Astrocyte (in vitro differentiated cells and primary cell): Measurements from ENCODE around the gene PRKG1. TPM values are rescaled to one million over a fixed set of nuclear protein-coding genes. Genes with fewer than 3 reads are reported as not detected.
A peak's percentile ranks its signal among the peaks of the same experiment; 100 is the strongest.

ENCODE experiments used
- DNase-seq: peaks from one replicate; pipeline ENCODE4 v3.0.0-alpha.2; 2010; ENCODE audit warnings: low read depth
- FAIRE-seq: peaks from 2 replicates; lab custom pipeline; 2011; peaks lifted over from hg19 to GRCh38; lab: Jason Lieb, UNC
- H2AFZ ChIP-seq: 2 replicates; pipeline ENCODE4 v1.6.0; 2012; ENCODE audit warnings: low read depth, low read length, inconsistent platforms
- H3K27ac ChIP-seq: 2 replicates; pipeline ENCODE4 v1.5.1; 2011; ENCODE audit warnings: low read depth, low read length, inconsistent platforms
- H3K27me3 ChIP-seq: 2 replicates; pipeline ENCODE4 v1.6.0; 2011; ENCODE audit warnings: low read length, inconsistent platforms; ENCODE audit not compliant: insufficient read depth
- H3K36me3 ChIP-seq: 2 replicates; pipeline ENCODE4 v1.5.1; 2011; ENCODE audit warnings: low read length, inconsistent platforms; ENCODE audit not compliant: insufficient read depth
- H3K4me1 ChIP-seq: 2 replicates; pipeline ENCODE4 v1.5.1; 2011; ENCODE audit warnings: low read length, inconsistent platforms; ENCODE audit not compliant: insufficient read depth
- H3K4me2 ChIP-seq: 2 replicates; pipeline ENCODE4 v1.6.0; 2012; ENCODE audit warnings: low read length, inconsistent platforms
- H3K4me3 ChIP-seq: 2 replicates; pipeline ENCODE4 v1.5.1; 2011; ENCODE audit warnings: low read depth, mild to moderate bottlenecking, low read length, inconsistent platforms; ENCODE audit not compliant: insufficient read depth
- H3K79me2 ChIP-seq: 2 replicates; pipeline ENCODE4 v1.6.0; 2012; ENCODE audit warnings: mild to moderate bottlenecking, low read length, inconsistent platforms; ENCODE audit not compliant: insufficient read depth
- H3K9ac ChIP-seq: 2 replicates; pipeline ENCODE4 v1.6.0; 2012; ENCODE audit warnings: mild to moderate bottlenecking, low read length, inconsistent platforms
- H3K9me3 ChIP-seq: 2 replicates; pipeline ENCODE4 v1.5.1; 2012; ENCODE audit warnings: low read depth, mild to moderate bottlenecking, low read length, inconsistent platforms; ENCODE audit not compliant: insufficient read depth
- H4K20me1 ChIP-seq: 2 replicates; pipeline ENCODE4 v1.6.0; 2012; ENCODE audit warnings: low read length, inconsistent platforms; ENCODE audit not compliant: insufficient read depth
- H3K27ac Mint-ChIP-seq: one replicate; pipeline ENCODE4 v1.8.0; 2021; ENCODE audit warnings: mild to moderate bottlenecking, mixed read lengths; ENCODE audit not compliant: unreplicated experiment
- H3K27me3 Mint-ChIP-seq: one replicate; pipeline ENCODE4 v1.8.0; 2021; ENCODE audit warnings: low read depth, mixed read lengths; ENCODE audit not compliant: unreplicated experiment
- H3K36me3 Mint-ChIP-seq: one replicate; pipeline ENCODE4 v1.8.0; 2021; ENCODE audit warnings: low read depth, mixed read lengths; ENCODE audit not compliant: unreplicated experiment
- H3K4me1 Mint-ChIP-seq: one replicate; pipeline ENCODE4 v1.8.0; 2021; ENCODE audit warnings: low read depth, mixed read lengths; ENCODE audit not compliant: unreplicated experiment
- H3K4me3 Mint-ChIP-seq: one replicate; pipeline ENCODE4 v1.8.0; 2021; ENCODE audit warnings: mild to moderate bottlenecking, moderate library complexity, mixed read lengths; ENCODE audit not compliant: unreplicated experiment
- H3K9me3 Mint-ChIP-seq: one replicate; pipeline ENCODE4 v1.8.0; 2021; ENCODE audit warnings: mild to moderate bottlenecking, mixed read lengths; ENCODE audit not compliant: unreplicated experiment
- CTCF ChIP-seq: IDR thresholded peaks from 2 replicates; pipeline ENCODE4 v1.5.1; 2011; ENCODE audit warnings: low read depth, mild to moderate bottlenecking, inconsistent platforms, low read length, moderate library complexity; ENCODE audit not compliant: insufficient read depth
- EZH2 ChIP-seq: IDR thresholded peaks from 2 replicates; pipeline ENCODE4 v1.6.1; 2012; ENCODE audit warnings: mild to moderate bottlenecking, low read length, inconsistent platforms; ENCODE audit not compliant: insufficient read depth
- total RNA-seq: library from RNA; stranded (reverse); gene quantifications from 2 replicates; pipeline ENCODE4 v1.2.1, GENCODE V29; 2021

Gene PRKG1
- total RNA-seq, 1 donor from 2014 or later, result 3.1 TPM

- no peaks in the 10 kb centered on the region for H3K27me3 ChIP-seq
- no peak overlapping the region for H2AFZ ChIP-seq
Observed at GRCh38 chr10:51860257-51860656, 786.0 kb downstream of the PRKG1 start.

GRCh38 chr10:51861051-51861450 is 786.8 kb downstream of the PRKG1 start:
- no peaks in the 10 kb centered on the region for H3K4me1 ChIP-seq
- no peaks in the 10 kb centered on the region for H3K79me2 ChIP-seq
- DNase-seq, result no peak
- Mint-ChIP-seq H3K27ac (no peak overlapping the region), H3K4me1 (peaks cover 15% of the 10 kb centered on the region), H3K9me3 (no peaks in the 10 kb centered on the region), H3K27me3 (no peaks in the 10 kb centered on the region), H3K4me3 (no peak overlapping the region), H3K36me3 (no peaks in the 10 kb centered on the region)
- H3K4me3 ChIP-seq, result no peak overlapping the region
- H2AFZ ChIP-seq, result no peak overlapping the region
- no peak overlapping the region for H3K4me2 ChIP-seq
- no peak overlapping the region for H3K9ac ChIP-seq
- no peaks in the 10 kb centered on the region for H3K9me3 ChIP-seq
- H3K27ac ChIP-seq, result no peak overlapping the region
- no peaks in the 10 kb centered on the region for H3K27me3 ChIP-seq
- H3K36me3 ChIP-seq, result no peaks in the 10 kb centered on the region
- H4K20me1 ChIP-seq, result no peaks in the 10 kb centered on the region
- FAIRE-seq, result no peak
- TF ChIP-seq EZH2 (no peak), CTCF (no peak)

More at GRCh38 chr10:51860257-51860656, 786.0 kb downstream of the PRKG1 start:
- no peak overlapping the region for H3K9ac ChIP-seq
- no peak overlapping the region for H3K4me2 ChIP-seq
- H3K4me3 ChIP-seq, result no peak overlapping the region
- no peaks in the 10 kb centered on the region for H3K79me2 ChIP-seq
- H3K27ac Mint-ChIP-seq, result peak overlapping the region; percentile 21
- H3K4me3 Mint-ChIP-seq, result no peak overlapping the region
- H3K36me3 ChIP-seq, result no peaks in the 10 kb centered on the region
- H3K4me1 Mint-ChIP-seq, result peaks cover 15% of the 10 kb centered on the region
- no peaks in the 10 kb centered on the region for H3K27me3 Mint-ChIP-seq
- no peaks in the 10 kb centered on the region for H3K9me3 Mint-ChIP-seq
- no peaks in the 10 kb centered on the region for H3K36me3 Mint-ChIP-seq
- FAIRE-seq (no peak), DNase-seq (peak; percentile 14)
- no peaks in the 10 kb centered on the region for H3K9me3 ChIP-seq
- no peak overlapping the region for H3K27ac ChIP-seq
- TF ChIP-seq EZH2 (no peak), CTCF (no peak)
- H3K4me1 ChIP-seq, result no peaks in the 10 kb centered on the region
- no peaks in the 10 kb centered on the region for H4K20me1 ChIP-seq

GRCh38 chr10:51861731-51862130 is 787.4 kb downstream of the PRKG1 start:
- Histone ChIP-seq H3K4me2 (no peak overlapping the region), H3K9ac (no peak overlapping the region), H3K36me3 (no peaks in the 10 kb centered on the region), H3K9me3 (no peaks in the 10 kb centered on the region), H3K79me2 (no peaks in the 10 kb centered on the region), H2AFZ (no peak overlapping the region), H3K27me3 (no peaks in the 10 kb centered on the region), H3K4me3 (no peak overlapping the region), H3K4me1 (no peaks in the 10 kb centered on the region), H3K27ac (no peak overlapping the region), H4K20me1 (no peaks in the 10 kb centered on the region)
- H3K4me1 Mint-ChIP-seq, result peaks cover 15% of the 10 kb centered on the region
- no peaks in the 10 kb centered on the region for H3K36me3 Mint-ChIP-seq
- FAIRE-seq, result no peak
- H3K27ac Mint-ChIP-seq, result no peak overlapping the region
- no peaks in the 10 kb centered on the region for H3K27me3 Mint-ChIP-seq
- H3K4me3 Mint-ChIP-seq, result no peak overlapping the region
- no peaks in the 10 kb centered on the region for H3K9me3 Mint-ChIP-seq
- DNase-seq, result no peak
- TF ChIP-seq EZH2, result no peak
- TF ChIP-seq CTCF, result no peak
